ENCODE data around the gene C13orf46. TPM values are rescaled to one million over a fixed set of nuclear protein-coding genes. Genes with fewer than 3 reads are reported as not detected.

C13orf46 gene
- total RNA-seq, 3 donors from 2014 or later, result 1.3 to 1.8 (median 1.6) TPM

GRCh38 chr13:113926301-113926761, 47.5 kb downstream of the C13orf46 start:
- H3K4me3 ChIP-seq, result no peak overlapping the region
- DNase-seq (no peak), ATAC-seq (no peak)
- peaks cover 5% of the 10 kb centered on the region for H3K9me3 ChIP-seq
- no peaks in the 10 kb centered on the region for H3K36me3 ChIP-seq (ENCODE audit: low read depth)
- no peaks in the 10 kb centered on the region for H3K4me1 ChIP-seq (ENCODE audit: low read depth)
- intact Hi-C loops (cut with DNase I, micrococcal nuclease), result no loop called here
- TF ChIP-seq CTCF (IDR thresholded peaks at IDR 0.05), result no peak

GRCh38 chr13:113924184-113924901, 49.5 kb downstream of the C13orf46 start:
- no peaks in the 10 kb centered on the region for H3K4me1 ChIP-seq (ENCODE audit: low read depth)
- TF ChIP-seq CTCF (IDR thresholded peaks at IDR 0.05), result no peak
- intact Hi-C loops (cut with DNase I, micrococcal nuclease), result no loop called here
- H3K9me3 ChIP-seq, result peaks cover 5% of the 10 kb centered on the region
- H3K36me3 ChIP-seq (ENCODE audit: low read depth), result no peaks in the 10 kb centered on the region
- DNase-seq (no peak), ATAC-seq (no peak)
- no peak overlapping the region for H3K4me3 ChIP-seq

- DNase-seq (no peak), ATAC-seq (no peak)
- Histone ChIP-seq H3K4me3 (no peak overlapping the region), H3K36me3 (ENCODE audit: low read depth) (no peaks in the 10 kb centered on the region), H3K4me1 (ENCODE audit: low read depth) (no peaks in the 10 kb centered on the region), H3K9me3 (peaks cover 5% of the 10 kb centered on the region)
- intact Hi-C loops (cut with DNase I, micrococcal nuclease), result no loop called here
- TF ChIP-seq CTCF (IDR thresholded peaks at IDR 0.05), result no peak
Observed at GRCh38 chr13:113923376-113924063, 50.4 kb downstream of the C13orf46 start.

- no peaks in the 10 kb centered on the region for H3K4me1 ChIP-seq (ENCODE audit: low read depth)
- no peak overlapping the region for H3K4me3 ChIP-seq
- DNase-seq, result no peak
- ATAC-seq, result no peak
- no peaks in the 10 kb centered on the region for H3K36me3 ChIP-seq (ENCODE audit: low read depth)
- TF ChIP-seq CTCF (IDR thresholded peaks at IDR 0.05), result no peak
- intact Hi-C loops (cut with DNase I, micrococcal nuclease), result no loop called here
- peaks cover 5% of the 10 kb centered on the region for H3K9me3 ChIP-seq
Observed at GRCh38 chr13:113922412-113923118, 51.3 kb downstream of the C13orf46 start.

- no peak for ATAC-seq
Observed at GRCh38 chr13:113921763-113922162, 52.1 kb downstream of the C13orf46 start.

More at GRCh38 chr13:113921763-113922162, 52.1 kb downstream of the C13orf46 start:
- Histone ChIP-seq H3K4me3 (no peak overlapping the region), H3K9me3 (peaks cover 5% of the 10 kb centered on the region), H3K4me1 (ENCODE audit: low read depth) (no peaks in the 10 kb centered on the region), H3K36me3 (ENCODE audit: low read depth) (no peaks in the 10 kb centered on the region)
- intact Hi-C loops (cut with DNase I, micrococcal nuclease), result no loop called here
- no peak for DNase-seq
- no peak for TF ChIP-seq CTCF (IDR thresholded peaks at IDR 0.05)

Data from mucosa of descending colon (tissue), 3 donors.